Epidermal melanocyte (primary cell): ENCODE measurements around the gene SLC30A3.

Experiments used
- DNase-seq: peaks from one replicate; pipeline ENCODE4 v3.0.0; 2011; ENCODE audit warnings: low spot score; ENCODE audit not compliant: insufficient read length

The SLC30A3 gene

DNA sequence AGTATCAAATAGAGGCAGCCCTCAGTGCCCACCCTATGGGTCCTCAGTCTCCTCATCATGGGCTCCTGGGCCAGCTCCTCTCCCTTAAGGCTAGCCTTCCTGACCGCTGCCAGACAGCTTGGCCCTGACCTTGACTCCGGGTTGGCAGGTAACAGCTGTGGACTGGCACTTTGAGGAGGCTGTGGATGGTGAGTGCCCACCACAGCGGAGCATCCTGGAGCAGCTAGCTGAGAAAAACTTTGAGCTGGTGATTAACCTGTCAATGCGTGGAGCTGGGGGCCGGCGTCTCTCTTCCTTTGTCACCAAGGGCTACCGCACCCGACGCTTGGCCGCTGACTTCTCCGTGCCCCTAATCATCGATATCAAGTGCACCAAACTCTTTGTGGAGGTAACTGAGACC lies 26.7 kb downstream of the SLC30A3 start:
- no peak for DNase-seq

GRCh38 chr2:27233341-27233740 lies 29.5 kb downstream of the SLC30A3 start:
- no peak for DNase-seq

DNA sequence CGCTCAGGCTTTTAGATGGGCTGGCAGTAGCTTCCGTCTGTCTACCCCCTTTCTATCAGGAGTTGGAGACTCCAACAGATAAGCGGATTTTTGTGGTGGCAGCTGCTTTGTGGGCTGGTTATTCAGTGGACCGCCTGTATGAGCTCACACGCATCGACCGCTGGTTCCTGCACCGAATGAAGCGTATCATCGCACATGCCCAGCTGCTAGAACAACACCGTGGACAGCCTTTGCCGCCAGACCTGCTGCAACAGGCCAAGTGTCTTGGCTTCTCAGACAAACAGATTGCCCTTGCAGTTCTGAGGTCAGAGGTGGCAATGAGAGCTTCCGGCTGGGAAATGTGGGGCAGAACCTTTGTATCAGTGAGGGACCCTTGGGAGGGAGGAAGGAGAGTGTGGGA lies 30.9 kb downstream of the SLC30A3 start:
- DNase-seq, result no peak

- no peak for DNase-seq
These were observed 35.3 kb downstream of the SLC30A3 start for GRCh38 chr2:27227501-27227900.

GRCh38 chr2:27225526-27225925 lies 37.3 kb downstream of the SLC30A3 start:
- DNase-seq, result no peak

DNA sequence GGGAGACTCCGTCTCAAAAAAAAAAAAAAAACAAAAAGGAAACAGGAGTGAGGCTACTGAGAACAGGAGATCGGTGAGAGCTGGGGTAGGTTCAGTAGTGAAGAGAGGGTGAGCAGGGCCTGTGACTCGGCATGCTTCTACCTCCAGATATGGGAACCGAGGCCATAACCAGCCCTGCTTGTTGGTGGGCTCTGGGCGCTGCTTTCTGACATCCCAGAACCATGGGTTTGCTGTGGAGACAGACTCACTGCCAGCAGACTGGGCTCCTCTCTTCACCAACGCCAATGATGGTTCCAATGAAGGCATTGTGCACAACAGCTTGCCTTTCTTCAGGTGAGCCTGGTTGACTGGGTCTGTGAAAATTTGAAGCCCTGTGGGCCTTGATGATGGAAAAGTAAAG lies 39.4 kb downstream of the SLC30A3 start:
- DNase-seq, result no peak

GRCh38 chr2:27222407-27222806 lies 40.4 kb downstream of the SLC30A3 start:
- DNase-seq, result no peak

- no peak for DNase-seq
These were observed 41.7 kb downstream of the SLC30A3 start for GRCh38 chr2:27221166-27221565.

GRCh38 chr2:27220091-27220490 lies 42.8 kb downstream of the SLC30A3 start:
- DNase-seq, result no peak

DNA sequence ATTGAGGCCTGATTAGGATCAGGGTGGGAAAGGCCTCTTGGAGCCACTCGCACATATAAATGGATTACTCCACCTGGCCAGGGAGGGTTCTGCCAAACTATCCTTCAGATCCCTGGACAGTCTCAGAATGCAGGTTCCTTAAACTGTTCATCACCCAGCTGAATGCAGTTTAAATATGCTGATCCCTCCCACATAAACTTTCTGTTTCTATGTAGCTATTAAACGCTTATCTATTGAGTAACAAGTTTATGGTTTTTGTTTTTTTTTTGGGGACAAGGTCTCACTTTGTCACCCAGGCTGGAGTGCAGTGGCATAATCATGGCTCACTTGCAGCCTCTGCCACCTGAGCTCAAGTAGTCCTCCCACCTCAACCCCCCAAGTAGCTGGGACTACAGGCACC lies 43.8 kb downstream of the SLC30A3 start:
- no peak for DNase-seq

- no peak for DNase-seq
These were observed 44.2 kb downstream of the SLC30A3 start for GRCh38 chr2:27218614-27219013.

DNA sequence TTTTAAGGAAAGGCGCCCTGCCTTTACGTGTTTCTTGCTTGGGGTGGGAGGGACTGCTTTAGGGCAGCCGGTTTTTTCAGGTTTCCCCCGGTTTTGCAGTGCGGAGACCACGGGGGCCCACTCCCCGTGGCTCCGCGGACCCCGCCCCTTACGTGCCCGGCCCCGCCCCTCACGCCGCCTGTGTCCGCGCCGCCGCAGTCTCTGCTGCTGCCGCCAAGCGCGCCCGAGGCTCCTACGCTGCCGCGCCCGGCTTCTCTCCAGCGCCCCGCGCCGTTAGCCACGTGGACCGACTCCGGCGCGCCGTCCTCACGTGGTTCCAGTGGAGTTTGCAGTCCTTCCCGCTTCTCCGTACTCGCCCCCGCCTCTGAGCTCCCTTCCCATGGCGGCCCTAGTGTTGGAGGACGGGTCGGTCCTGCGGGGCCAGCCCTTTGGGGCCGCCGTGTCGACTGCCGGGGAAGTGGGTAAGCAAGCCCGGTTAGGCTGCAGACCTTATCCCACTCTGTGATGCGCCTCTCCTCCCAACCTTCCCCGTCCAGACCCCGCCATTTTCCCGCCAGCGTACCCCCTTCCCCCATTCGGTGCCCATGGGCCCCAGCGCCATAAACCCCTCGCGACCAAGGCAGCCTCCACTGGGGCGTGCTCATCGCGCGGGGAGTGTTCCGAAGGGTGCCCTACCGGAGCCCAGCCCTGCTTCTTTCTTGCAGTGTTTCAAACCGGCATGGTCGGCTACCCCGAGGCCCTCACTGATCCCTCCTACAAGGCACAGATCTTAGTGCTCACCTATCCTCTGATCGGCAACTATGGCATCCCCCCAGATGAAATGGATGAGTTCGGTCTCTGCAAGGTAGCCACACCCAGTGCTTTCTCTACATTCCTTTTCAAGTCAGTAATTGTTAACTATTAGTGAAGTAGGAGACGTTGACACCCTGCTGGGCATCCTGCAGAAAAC lies 45.4 kb downstream of the SLC30A3 start, which contains the start of gene CAD:
Gene CAD (plus strand): TSS at position 197 of the 949 bp plus-strand sequence. CDS start 183 bp downstream, at position 380.
- peak; percentile 81 for DNase-seq

DNA sequence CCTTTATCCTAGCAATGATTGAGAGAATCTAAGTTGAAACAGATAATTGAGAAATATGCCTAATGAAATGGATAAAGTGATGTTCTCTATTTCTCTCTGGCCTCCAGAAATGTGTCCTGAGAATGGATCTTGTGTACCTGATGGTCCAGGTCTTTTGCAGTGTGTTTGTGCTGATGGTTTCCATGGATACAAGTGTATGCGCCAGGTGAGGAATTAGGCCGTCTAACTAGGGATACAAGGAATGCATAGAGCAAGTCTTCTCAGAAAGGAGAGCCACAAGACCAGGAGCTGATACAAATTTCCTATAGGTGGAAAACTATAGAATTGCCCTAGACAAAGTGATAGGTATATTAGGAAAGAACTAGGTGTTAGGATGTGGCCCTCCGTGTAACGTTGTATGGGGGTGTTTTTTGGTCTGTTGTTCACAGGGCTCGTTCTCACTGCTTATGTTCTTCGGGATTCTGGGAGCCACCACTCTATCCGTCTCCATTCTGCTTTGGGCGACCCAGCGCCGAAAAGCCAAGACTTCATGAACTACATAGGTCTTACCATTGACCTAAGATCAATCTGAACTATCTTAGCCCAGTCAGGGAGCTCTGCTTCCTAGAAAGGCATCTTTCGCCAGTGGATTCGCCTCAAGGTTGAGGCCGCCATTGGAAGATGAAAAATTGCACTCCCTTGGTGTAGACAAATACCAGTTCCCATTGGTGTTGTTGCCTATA lies 46.3 kb downstream of the SLC30A3 start:
- DNase-seq, result no peak

DNA sequence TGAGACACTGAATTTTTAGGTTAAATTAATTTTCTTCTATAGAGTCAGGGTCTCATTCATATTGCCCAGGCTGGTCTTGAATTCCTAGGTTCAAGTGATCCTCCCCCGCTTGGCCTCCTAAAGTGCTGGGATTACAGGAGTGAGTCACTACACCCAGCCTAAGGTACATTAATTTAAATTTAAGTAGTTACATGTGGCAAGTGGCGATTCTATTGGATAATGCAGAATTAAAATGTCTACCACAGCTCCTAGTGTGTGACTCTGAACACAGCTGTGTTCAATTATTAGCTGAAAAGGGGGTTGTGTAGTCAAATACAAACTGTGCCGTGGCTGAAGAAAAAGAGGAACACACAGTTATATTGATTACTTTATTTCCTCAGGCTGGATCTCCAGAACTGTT lies 47.9 kb downstream of the SLC30A3 start:
- no peak for DNase-seq

GRCh38 chr2:27212626-27213471 lies 50.0 kb downstream of the SLC30A3 start:
- no peak for DNase-seq

- peak; percentile 98 for DNase-seq
These were observed 50.8 kb downstream of the SLC30A3 start, which contains the start of the genes ATRAID and SLC5A6 for GRCh38 chr2:27211943-27212625. Gene ATRAID (plus strand): TSS chr2:27212041. CDS start chr2:27212369, 328 bp downstream. Gene SLC5A6 (minus strand): TSS chr2:27212268. CDS start chr2:27207650, 4,618 bp downstream.

- no peak for DNase-seq
These were observed 51.5 kb downstream of the SLC30A3 start for GRCh38 chr2:27211241-27211942.

- no peak for DNase-seq
These were observed 53.0 kb downstream of the SLC30A3 start for GRCh38 chr2:27209621-27210401.

- no peak for DNase-seq
These were observed 54.3 kb downstream of the SLC30A3 start for GRCh38 chr2:27208486-27209050.
